Measurements from ENCODE around the gene DRD1. TPM values are rescaled to one million over a fixed set of nuclear protein-coding genes. Genes with fewer than 3 reads are reported as not detected.

Gene DRD1
- total and polyA plus RNA-seq, 2 experiments from 2014 or later: 0.25 to 1.2 TPM

DNA sequence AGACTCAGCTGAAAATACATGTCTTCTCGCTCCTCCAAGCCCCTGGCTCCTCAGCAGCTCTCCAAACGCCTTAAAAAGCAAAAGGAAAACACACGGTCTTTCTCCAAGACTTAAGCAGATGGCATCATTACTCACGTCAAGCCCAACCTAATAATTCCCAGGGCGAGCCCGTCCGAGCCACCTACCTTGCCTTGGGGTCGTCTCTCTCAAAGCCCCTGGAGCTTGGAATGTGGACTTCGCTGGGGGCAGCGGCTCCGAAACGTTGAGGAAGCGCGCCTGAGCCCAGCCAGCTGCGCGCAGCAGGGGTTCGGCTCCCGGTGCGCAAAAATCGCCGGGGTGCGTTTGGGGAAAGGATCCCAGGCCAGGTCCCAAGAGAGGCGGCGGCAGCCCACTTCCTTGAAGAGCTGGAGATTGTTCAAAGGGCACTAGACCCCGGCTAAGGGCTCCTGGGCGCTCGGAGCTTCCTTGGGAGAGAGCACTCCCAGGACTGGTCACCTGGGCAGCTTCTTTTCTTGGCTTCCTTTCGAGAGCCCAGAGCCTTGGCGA is 395 bp downstream of the DRD1 start:
- no peaks in the 10 kb centered on the region for H3K9me2 ChIP-seq (replicated peaks; ENCODE audit: insufficient read depth)
- H3K4me1 ChIP-seq (ENCODE audit: insufficient read depth): peaks cover 4% of the 10 kb centered on the region
- WGBS (ENCODE audit: low lambda C conversion rate, missing lambda C conversion rate): 15% methylated on average over 29 of the region's 29 CpGs
- no peak for DNase-seq (ENCODE audit: low spot score)
- no peaks in the 10 kb centered on the region for H3K36me3 ChIP-seq (replicated peaks; ENCODE audit: insufficient read depth, low read depth)
- H3K27ac ChIP-seq: no peak overlapping the region
- TF ChIP-seq, protein P1, sequence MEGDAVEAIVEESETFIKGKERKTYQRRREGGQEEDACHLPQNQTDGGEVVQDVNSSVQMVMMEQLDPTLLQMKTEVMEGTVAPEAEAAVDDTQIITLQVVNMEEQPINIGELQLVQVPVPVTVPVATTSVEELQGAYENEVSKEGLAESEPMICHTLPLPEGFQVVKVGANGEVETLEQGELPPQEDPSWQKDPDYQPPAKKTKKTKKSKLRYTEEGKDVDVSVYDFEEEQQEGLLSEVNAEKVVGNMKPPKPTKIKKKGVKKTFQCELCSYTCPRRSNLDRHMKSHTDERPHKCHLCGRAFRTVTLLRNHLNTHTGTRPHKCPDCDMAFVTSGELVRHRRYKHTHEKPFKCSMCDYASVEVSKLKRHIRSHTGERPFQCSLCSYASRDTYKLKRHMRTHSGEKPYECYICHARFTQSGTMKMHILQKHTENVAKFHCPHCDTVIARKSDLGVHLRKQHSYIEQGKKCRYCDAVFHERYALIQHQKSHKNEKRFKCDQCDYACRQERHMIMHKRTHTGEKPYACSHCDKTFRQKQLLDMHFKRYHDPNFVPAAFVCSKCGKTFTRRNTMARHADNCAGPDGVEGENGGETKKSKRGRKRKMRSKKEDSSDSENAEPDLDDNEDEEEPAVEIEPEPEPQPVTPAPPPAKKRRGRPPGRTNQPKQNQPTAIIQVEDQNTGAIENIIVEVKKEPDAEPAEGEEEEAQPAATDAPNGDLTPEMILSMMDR (IDR thresholded peaks at IDR 0.05; ENCODE audit: poor library complexity): no peak
- TF ChIP-seq EZH2phosphoT487 (IDR thresholded peaks at IDR 0.05; ENCODE audit: low read depth, severe bottlenecking, unreplicated experiment) (no peak), EZH2 (IDR thresholded peaks at IDR 0.05; ENCODE audit: borderline replicate concordance) (no peak)
- H2AFZ ChIP-seq: peak overlapping the region; percentile 60
- H3K27me3 ChIP-seq: peaks cover 54% of the 10 kb centered on the region
- H3K4me2 ChIP-seq: peak overlapping the region; percentile 98
- no peaks in the 10 kb centered on the region for H3K9me3 ChIP-seq (ENCODE audit: low read depth)
- no peaks in the 10 kb centered on the region for H3K79me2 ChIP-seq
- H4K20me1 ChIP-seq (ENCODE audit: insufficient read depth, poor library complexity, severe bottlenecking): no peaks in the 10 kb centered on the region
- peak overlapping the region; percentile 47 for H3K4me3 ChIP-seq

GRCh38 chr5:175438234-175438857 is 5.6 kb downstream of the DRD1 start:
- DNase-seq (ENCODE audit: low spot score): no peak

GRCh38 chr5:175436359-175436758 is 7.6 kb downstream of the DRD1 start:
- Histone ChIP-seq H3K27me3 (peaks cover 5% of the 10 kb centered on the region), H3K4me1 (ENCODE audit: insufficient read depth) (no peaks in the 10 kb centered on the region), H3K27ac (no peak overlapping the region), H3K9me2 (replicated peaks; ENCODE audit: insufficient read depth) (no peaks in the 10 kb centered on the region), H3K36me3 (replicated peaks; ENCODE audit: insufficient read depth, low read depth) (no peaks in the 10 kb centered on the region), H4K20me1 (ENCODE audit: insufficient read depth, poor library complexity, severe bottlenecking) (no peaks in the 10 kb centered on the region), H3K4me2 (no peak overlapping the region), H3K79me2 (no peaks in the 10 kb centered on the region), H3K9me3 (ENCODE audit: low read depth) (no peaks in the 10 kb centered on the region), H2AFZ (no peak overlapping the region), H3K4me3 (no peak overlapping the region)
- TF ChIP-seq, protein P1 (IDR thresholded peaks at IDR 0.05; ENCODE audit: poor library complexity): no peak
- TF ChIP-seq EZH2phosphoT487 (IDR thresholded peaks at IDR 0.05; ENCODE audit: low read depth, severe bottlenecking, unreplicated experiment): no peak
- no peak for TF ChIP-seq EZH2 (IDR thresholded peaks at IDR 0.05; ENCODE audit: borderline replicate concordance)
- WGBS (ENCODE audit: low lambda C conversion rate, missing lambda C conversion rate): 78% methylated on average over 8 of the region's 8 CpGs
- no peak for DNase-seq (ENCODE audit: low spot score)

More at GRCh38 chr5:175438234-175438857, 5.6 kb downstream of the DRD1 start:
- no peak overlapping the region for H2AFZ ChIP-seq
- H3K79me2 ChIP-seq: no peaks in the 10 kb centered on the region
- H3K4me2 ChIP-seq: no peak overlapping the region
- no peak for TF ChIP-seq EZH2phosphoT487 (IDR thresholded peaks at IDR 0.05; ENCODE audit: low read depth, severe bottlenecking, unreplicated experiment)
- TF ChIP-seq, protein P1 (IDR thresholded peaks at IDR 0.05; ENCODE audit: poor library complexity): no peak
- TF ChIP-seq EZH2 (IDR thresholded peaks at IDR 0.05; ENCODE audit: borderline replicate concordance): no peak
- H3K27ac ChIP-seq: no peak overlapping the region
- H3K4me1 ChIP-seq (ENCODE audit: insufficient read depth): no peaks in the 10 kb centered on the region
- H3K4me3 ChIP-seq: no peak overlapping the region
- no peaks in the 10 kb centered on the region for H3K36me3 ChIP-seq (replicated peaks; ENCODE audit: insufficient read depth, low read depth)
- peaks cover 24% of the 10 kb centered on the region for H3K27me3 ChIP-seq
- H3K9me3 ChIP-seq (ENCODE audit: low read depth): no peaks in the 10 kb centered on the region
- no peaks in the 10 kb centered on the region for H3K9me2 ChIP-seq (replicated peaks; ENCODE audit: insufficient read depth)
- WGBS (ENCODE audit: low lambda C conversion rate, missing lambda C conversion rate): 92% methylated on average over 3 of the region's 3 CpGs
- no peaks in the 10 kb centered on the region for H4K20me1 ChIP-seq (ENCODE audit: insufficient read depth, poor library complexity, severe bottlenecking)
